Measurements from ENCODE around the gene CHL1. TPM values are rescaled to one million over a fixed set of nuclear protein-coding genes. Genes with fewer than 3 reads are reported as not detected.

Gene CHL1
- total and polyA plus RNA-seq, 2 of the 8 experiments (the other 6 are each of a cell fraction or from before 2014, with no cell fraction given), result 0.05 to 0.99 TPM

GRCh38 chr3:458653-459310 is 262.2 kb downstream of the CHL1 start (continued):
- TF ChIP-seq EZH2 (IDR thresholded peaks at IDR 0.05; ENCODE audit: low read depth, low read length, severe bottlenecking) (no peak), TBP (IDR thresholded peaks at IDR 0.05; ENCODE audit: low read depth, low read length) (no peak), SIRT6 (IDR thresholded peaks at IDR 0.05; ENCODE audit: low read length) (no peak)

Small RNA genes within 50 kb of the gene (small RNA-seq; reads per million reads assigned to genes)
- not detected for gene RNU6-1194P (ENCODE audit: insufficient read depth)
